Subcutaneous adipose tissue (tissue), 4 donors: ENCODE results near the gene HERPUD1. TPM values are rescaled to one million over a fixed set of nuclear protein-coding genes. Genes with fewer than 3 reads are reported as not detected.

Experiments
- CTCF ChIP-seq: fragments of 450-650 bp; IDR thresholded peaks from one replicate; pipeline ENCODE4 v1.5.1; 2016; ENCODE audit warnings: low read depth, mild to moderate bottlenecking, control low read depth, antibody characterized with exemption, moderate library complexity
- total RNA-seq, 4 donors: library from RNA; depleted of rRNA; stranded (reverse); fragments of >200 nt; gene quantifications; one replicate each; pipeline ENCODE4 v1.1.0, GENCODE V29; 2016

The HERPUD1 gene
- total RNA-seq, 4 donors from 2014 or later, result 134 to 230 (median 170) TPM

DNA sequence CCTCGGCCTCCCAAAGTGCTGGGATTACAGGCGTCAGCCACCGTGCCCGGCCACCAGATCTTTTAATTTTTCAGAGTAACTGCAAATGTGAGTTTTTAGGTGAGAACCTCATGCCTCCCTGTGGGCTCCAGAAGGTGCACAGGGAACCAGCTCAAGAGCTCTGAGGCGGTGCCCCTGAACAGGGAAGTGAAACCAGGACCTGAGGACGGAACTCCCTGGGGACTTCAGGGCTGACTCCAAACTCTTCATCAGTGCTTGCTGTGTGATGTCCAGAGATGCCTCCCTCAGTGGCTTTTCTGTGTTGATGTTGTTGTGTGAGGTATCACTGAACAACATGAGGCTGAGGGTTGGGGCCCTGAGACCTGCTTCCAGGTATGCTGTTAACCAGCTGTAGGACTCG is 43.1 kb upstream of the HERPUD1 start:
- no peak for TF ChIP-seq CTCF

GRCh38 chr16:56889206-56889605 is 42.7 kb upstream of the HERPUD1 start:
- no peak for TF ChIP-seq CTCF

DNA sequence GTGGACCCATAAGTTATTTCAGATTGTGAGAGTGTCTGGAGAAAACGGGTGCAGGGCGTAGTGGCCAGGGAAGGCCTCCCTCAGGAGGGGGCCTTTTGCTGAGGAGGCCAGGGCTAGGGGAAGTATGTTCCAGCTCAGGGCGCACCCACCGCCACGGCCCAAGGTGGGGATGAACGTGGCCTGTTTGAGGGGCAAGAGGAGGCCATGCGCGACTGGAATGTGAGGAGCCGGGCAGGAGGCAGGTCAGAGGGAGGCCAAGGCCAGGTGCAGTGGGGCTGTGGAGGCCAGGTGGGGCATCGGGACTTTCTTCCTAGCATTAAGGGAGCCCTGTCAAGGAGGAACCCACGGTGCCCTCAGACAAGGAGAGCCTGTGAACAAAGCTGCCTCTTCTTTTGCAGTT is 40.3 kb upstream of the HERPUD1 start:
- no peak for TF ChIP-seq CTCF

DNA sequence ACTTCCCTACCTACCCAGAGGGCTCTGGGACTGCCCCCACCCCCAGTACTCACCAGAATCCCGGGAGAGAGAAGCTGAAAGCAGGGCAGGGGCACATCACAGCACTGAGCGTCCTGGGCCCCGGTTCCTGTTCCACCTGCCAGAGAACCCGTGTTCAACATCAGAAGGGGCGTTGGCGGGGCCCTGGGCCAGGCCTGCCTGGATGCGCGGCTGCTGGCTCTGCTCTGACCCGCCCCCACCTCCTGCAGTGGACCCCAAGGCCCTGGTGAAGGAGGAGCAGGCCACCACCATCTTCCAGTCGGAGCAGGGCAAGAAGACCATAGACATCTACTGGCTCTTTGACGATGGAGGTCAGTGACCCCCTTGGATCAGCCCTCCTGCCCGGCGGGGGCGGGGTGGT is 39.2 kb upstream of the HERPUD1 start:
- no peak for TF ChIP-seq CTCF

DNA sequence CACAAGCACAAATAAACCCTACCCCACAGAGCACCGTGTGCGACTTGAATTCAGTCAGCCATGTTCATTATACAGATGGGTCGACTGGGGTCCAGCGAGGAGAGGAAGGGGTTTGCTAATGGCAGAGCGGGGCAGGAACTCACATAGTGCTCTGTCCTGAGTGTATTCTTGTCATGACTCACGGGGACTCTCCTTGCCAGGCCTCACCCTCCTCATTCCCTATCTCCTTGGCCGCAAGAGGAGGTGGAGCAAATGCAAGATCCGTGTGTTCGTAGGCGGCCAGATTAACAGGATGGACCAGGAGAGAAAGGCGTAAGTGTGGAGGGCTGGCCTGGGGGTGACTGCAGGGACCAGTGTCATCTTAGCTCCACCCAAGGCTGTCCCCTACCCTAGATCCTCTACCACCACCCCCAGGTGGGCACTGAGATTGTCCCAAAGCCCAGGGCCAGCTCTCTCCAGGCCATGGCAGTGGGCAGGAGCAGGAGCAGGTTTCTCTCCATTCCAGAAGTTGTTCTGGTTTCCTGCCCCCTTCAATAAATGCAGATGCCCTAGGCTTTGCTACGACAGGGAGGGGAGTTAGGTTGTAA is 37.5 kb upstream of the HERPUD1 start:
- TF ChIP-seq CTCF, result no peak

- no peak for TF ChIP-seq CTCF
Measured at GRCh38 chr16:56895813-56896212, 36.1 kb upstream of the HERPUD1 start.

DNA sequence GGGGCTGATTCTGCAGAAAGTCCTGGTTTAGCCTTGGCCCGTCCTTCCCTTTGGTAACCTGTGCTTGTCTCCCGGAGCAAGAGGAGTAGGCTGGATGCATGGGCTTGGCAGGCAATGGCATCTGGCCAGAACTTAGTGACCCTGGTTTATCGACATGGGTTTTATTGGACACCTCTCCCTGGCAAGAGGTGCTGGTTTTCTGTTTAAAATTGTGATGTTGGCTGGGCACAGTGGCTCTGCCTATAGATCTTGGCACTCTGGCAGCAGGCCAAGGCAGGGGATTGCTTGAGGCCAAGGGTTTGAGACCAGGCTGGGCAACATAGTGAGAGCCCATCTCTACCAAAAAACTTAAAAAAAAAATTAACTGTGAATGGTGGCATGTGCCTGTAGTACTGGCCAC is 35.7 kb upstream of the HERPUD1 start:
- no peak for TF ChIP-seq CTCF
